LHCN-M2 (cell line): Measurements from ENCODE around the gene BHLHE41. TPM values are rescaled to one million over a fixed set of nuclear protein-coding genes. Genes with fewer than 3 reads are reported as not detected.
A peak's percentile ranks its signal among the peaks of the same experiment; 100 is the strongest.

Experiments used
- DNase-seq: peaks from one replicate; pipeline ENCODE4 v3.0.0-alpha.2; 2012; ENCODE audit warnings: low read depth
- total RNA-seq: library from RNA; depleted of rRNA; stranded (reverse); fragments of >200 nt; gene quantifications from 2 replicates; pipeline ENCODE4 v1.2.3, GENCODE V29; 2014

BHLHE41 gene
- total RNA-seq, 1 experiment from 2014 or later: 4.0 TPM

DNA sequence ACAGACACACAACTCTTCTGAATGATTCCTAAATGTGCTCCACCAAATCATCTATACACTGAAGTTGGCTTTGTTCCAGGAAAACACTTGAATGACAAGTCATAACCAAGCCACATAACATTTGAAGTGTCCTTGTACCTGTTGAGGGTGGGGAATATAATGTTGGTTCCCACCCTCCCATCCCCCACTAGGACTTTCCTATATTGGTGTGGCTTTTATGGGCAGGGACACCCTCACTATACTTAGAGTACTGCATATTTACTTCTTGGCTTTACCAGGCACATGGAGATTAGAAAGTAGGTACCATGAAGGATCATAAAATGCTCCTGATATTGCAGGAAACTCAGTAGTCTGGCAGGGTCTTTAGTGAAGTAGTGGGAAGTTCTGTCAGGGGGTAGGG, 9.7 kb upstream of the BHLHE41 start:
- DNase-seq: no peak

GRCh38 chr12:26133521-26133920, 8.7 kb upstream of the BHLHE41 start:
- no peak for DNase-seq

DNA sequence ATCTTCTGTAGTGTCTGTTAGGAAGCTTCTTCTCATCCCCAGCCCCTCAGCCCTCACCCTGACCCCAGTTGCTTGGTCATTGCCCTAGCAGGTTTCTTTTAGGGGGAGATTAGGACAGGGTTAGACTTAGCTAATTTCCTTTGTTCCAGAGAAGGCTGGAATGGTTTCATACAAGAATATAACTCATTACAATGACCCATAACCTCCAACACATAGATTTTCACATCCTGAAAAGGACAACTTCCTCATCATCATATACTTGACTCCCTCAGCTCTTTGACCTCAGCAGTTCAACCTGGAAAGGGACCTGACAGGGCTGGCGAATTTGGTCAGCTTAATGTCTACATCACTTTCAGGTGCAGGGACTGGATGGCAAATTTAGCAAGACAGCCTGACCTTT, 8.0 kb upstream of the BHLHE41 start:
- no peak for DNase-seq

DNA sequence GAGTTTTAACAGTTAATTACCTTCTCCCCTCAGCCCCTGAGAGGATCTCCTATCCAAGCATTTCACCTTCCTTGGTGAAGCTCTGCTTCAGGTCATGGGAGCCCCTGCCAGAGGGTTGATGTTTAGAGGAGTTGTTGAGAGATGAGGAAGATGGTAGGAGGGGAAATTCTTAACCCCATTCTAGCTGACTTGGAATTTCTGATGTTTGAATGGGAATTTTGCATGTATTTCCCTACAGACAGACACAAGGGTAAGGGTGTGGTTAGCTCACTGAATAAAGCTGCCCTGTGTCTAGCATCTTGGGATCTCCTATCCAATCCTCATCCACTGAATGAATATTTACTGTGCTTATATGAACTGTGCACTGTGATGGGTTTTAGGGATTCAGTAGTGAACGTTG, 7.1 kb upstream of the BHLHE41 start:
- DNase-seq: no peak

GRCh38 chr12:26130728-26131127, 5.9 kb upstream of the BHLHE41 start:
- no peak for DNase-seq

DNA sequence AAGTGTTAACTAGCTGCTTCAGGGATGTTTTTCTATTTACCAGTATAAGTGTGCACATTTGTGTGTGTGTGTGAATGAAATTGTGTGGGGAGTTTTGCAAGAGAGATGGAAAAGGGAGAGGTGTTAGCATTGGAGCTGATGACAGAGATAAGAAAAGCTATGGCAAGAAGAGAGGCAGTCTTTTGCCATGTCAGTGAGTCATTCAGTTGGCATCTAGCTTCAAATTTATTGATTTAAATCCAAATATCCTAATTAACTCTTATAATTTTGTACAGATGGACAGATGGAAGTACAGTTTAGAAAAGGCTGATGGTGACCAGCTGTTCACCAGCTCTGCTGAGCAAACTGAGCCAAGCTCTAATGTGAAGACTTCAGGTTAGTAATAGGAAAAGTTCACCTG, 3.3 kb upstream of the BHLHE41 start:
- DNase-seq: no peak

DNA sequence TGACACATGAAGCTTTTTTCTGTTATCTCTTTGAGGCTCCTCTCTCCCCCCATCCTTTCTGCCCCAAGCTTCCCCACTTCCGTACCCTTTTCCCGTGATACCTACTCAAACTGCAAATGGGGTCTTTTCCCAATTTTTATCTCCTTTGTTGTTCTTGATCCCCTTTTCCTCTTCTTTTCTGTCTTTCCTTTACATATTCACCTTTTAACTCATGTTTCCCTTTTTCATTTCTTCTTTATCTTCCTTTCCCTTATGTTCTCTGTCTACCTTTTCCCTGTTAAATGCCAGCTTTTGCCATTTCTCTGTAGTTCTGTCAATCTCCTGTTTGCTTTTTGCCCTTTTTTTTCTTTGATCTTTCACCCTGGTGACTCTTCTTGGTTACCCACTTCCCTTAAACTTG, 2.6 kb upstream of the BHLHE41 start:
- DNase-seq: no peak

DNA sequence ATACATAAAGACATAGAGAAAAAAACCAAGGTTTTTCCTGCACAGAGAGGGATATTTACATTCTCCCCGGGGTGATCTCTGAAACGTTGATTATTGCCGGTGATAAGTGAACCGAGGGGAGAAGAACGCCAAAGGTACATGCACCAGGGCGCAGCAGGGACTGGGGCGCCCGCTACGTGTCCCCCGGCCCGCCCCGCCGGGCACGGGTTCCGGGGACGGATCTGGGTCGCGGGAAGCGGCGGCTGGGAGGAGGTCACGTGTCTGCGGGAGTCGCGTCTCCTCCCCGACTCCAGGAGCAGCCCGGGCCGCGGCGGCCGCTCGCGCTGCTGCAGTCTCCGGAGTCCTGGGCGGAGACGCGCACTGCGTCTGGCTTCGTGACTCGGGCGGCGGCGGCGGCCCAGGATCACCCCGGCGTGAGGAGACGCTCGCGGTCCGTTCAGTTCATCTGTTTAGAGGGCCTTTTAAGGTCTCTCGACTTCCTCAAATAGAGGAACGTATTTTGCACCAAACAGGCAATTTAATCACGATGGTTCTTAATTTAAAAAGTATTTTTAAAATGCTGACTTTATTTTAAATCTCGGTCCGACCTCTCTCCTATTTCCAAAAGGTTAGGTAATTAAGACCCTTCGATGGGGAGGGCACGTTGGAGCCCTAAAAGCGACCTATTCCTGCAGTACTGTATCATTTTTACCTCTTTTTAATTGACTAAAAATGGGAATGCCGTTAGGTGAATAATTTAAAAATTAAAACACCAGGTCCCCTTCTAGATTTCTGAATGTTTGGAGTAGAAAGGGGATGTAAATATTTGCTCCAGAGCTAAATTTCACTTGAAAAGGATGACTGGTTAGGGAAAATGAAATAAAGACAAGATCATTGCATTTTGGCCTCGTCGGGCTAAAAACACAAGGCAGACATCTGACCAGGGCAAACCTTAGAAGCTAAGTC, 1.8 kb upstream of the BHLHE41 start:
- peak; percentile 75 for DNase-seq

DNA sequence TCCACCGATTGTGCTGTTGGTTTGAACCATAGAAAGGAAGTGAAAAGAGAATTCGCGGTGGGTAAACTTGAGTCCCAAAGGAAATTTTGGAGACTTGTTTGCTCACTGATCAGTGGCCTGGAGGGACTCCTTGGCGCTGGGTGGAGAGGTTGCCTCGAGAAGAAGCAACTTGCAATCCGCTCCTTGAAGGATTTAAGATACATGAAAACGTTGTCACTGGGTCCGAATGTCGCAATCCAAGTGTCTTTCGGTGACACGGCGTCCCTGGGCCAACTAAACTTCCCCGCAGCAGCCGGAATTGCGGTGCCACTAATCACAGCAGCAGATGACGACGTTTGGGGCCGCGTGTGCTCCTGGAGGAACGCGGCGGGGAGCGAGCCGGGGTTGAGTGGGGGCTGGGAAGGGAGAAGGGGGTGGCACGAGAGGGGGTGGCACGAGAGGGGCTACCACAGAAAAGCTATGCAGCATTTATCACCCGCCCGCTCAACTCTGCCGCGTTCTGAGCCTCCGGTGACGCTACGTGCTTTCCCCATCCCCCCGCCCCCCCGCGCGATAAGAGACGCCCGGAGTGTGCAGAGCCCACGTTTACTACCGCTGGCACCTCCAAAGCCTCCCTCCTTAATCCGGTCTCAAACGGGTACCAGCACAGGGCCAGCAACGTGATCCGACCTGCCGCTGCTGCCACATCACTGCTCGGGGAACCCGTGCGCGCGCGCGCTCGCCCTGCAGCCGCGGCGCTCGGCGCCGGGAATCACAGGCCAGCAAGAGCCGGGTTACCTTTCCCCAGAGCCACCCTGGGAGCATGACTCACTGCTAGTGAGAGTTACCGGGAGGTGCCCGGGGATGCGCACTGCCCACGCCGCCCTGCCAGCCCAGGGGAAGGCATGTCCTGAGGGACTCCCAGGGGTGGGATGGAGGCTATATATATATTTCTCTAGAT, 833 bp upstream of the BHLHE41 start:
- peak; percentile 78 for DNase-seq

DNA sequence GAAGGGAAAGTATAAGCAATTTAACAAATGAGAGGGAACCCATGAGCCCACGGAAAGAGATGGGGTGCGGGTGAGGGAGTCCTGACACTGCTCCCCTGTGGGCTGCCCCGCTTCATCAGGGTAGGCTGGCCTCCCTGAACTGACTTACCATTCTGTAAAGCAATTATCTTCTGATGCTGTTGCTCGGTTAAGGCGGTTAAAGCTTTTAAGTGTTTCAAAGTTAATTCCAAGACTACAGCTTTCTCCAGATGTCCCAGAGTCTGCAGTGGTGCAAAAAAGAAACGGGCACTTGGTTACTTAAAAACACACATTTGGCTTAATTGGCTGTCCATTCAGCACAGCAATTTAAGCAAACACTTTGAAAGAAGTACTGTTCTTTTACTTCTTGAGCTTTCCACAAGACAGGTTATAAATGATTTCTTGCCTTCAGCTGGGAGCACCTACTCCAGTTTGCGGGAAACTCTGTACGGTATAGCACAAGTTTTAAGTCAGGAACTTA, 1.3 kb downstream of the BHLHE41 start:
- no peak for DNase-seq

DNA sequence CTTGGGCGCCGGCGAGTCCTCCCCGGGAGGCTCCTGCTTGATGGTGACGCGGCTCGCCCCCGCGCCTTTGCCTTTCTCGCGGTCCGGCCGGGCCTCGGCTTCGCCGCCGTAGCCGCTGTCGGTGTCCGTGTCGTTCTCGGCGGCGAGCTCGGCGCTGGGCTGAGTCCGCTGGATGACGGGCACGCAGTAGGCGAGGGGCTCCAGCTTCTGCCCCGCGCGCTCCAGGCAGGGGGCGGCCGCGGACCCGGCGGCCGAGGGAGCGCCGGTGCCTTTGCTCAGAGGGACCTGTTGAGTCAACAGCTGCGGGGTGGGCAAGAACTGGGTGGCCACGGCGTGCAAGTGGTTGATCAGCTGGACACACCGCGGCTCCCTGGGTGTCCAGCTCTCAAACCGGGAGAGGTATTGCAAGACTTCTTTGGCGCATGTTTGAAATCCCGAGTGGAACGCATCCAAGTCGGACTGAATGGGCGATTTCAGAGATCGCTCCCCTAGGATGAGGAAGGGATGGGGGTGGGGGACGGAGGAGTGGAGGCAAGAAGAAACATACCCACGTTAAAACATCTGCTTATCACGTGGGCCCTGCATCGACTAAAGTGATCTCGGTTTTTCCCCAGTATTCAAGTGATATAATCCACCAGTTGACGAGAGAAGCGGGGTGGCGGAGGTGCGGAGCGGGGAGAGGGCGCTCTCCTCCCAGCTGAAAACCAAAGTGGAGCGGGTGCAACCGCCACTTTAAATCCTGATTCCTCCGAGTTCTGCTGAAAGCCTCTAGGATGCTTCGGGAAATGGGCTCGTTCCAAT, 2.0 kb downstream of the BHLHE41 start:
- DNase-seq: peak; percentile 73

DNA sequence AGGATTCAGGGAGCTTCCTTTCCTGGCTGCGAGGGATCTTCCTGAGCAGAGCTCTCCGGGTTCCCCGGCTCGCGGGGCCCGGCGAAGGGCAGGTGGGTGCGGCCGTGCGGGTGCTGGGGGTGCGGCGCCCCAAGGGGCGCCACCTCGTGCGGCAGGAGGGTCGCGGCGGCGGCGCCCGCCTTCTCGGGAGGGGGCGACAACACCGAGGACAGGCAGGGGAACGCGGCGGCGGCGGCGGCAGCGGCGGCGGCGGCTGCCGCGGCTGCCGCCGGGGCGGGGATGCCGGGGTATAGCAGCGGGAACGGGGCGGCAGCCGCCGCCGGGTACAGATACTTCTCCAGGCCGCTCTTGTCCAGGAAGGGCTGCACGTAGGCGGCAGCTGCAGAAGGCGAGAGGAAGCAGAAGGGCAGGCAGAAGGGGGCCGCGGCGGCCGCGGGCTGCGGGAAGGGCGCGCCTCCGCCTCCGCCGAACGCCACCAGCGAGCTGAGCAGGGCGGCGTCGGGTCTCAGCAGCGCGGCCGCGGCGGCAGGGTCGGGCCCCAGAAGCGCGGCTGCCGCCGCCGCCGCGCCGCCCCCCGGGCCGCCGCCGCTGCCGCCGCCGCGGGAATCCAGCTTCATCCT, 2.7 kb downstream of the BHLHE41 start:
- DNase-seq: peak; percentile 30

- no peak for DNase-seq
Observed at GRCh38 chr12:26121323-26122060, 3.3 kb downstream of the BHLHE41 start.

GRCh38 chr12:26120561-26121274, 4.1 kb downstream of the BHLHE41 start:
- DNase-seq: no peak

GRCh38 chr12:26119391-26119989, 5.3 kb downstream of the BHLHE41 start:
- DNase-seq: peak; percentile 69

GRCh38 chr12:26118308-26118707, 6.5 kb downstream of the BHLHE41 start:
- no peak for DNase-seq

DNA sequence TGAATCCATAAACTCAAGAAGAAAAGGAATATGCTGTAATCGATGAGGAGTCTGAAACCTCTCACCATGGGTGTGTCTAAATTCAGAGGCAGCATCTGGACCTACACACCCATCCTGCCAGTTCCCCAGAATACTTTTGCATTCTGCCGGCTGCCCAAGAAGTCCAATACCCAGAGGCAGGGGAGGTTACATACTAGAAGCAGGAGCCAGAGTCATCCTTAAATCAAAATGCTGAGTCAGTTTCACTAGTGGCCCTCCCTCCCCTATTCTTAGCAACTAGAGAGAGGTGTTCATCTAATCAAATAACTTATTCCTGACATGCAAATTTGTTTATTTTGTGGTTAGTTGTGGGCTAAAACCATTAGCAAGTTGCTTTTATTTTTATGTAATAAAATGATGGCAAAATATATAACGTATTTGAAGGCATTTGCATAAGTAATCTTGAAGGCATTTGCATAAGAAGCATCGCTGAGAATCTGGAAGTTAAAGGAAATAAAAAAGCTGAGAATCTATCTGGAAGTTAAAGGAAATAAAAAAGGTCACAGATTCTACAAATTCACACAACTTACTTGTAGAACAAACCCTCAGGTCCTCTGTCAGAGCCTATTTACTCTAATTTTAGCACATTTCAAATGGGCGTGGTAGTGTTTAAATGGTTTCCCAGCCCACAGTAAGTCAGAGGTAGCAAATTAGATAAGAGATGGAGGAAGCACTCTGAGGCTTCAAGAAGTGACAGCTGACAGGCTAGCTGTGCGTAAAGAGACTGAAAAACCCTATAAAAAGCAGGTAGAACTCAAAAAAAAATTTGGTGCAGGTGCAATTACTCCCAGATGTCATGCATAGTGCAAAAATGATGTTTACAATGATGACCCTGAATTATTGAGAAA, 7.8 kb downstream of the BHLHE41 start:
- DNase-seq: no peak
